Neural progenitor cell (in vitro differentiated cells): ENCODE data around the gene TPD52L1.

Experiments
- EZH2 ChIP-seq: fragments of 200-600 bp; sonication (generic); IDR thresholded peaks from 2 replicates; pipeline ENCODE4 v1.6.1; 2017; ENCODE audit warnings: antibody characterized with exemption, mild to moderate bottlenecking, moderate library complexity
- EZH2phosphoT487 ChIP-seq: fragments of 200-600 bp; sonication (generic); IDR thresholded peaks from 2 replicates; pipeline ENCODE4 v1.6.1; 2017; ENCODE audit warnings: antibody characterized with exemption
- TF ChIP-seq, protein P1 (sequence below): fragments of 200-600 bp; sonication (generic); IDR thresholded peaks from 2 replicates; pipeline ENCODE4 v1.5.1; 2017; ENCODE audit warnings: antibody characterized with exemption, mild to moderate bottlenecking

DNA sequence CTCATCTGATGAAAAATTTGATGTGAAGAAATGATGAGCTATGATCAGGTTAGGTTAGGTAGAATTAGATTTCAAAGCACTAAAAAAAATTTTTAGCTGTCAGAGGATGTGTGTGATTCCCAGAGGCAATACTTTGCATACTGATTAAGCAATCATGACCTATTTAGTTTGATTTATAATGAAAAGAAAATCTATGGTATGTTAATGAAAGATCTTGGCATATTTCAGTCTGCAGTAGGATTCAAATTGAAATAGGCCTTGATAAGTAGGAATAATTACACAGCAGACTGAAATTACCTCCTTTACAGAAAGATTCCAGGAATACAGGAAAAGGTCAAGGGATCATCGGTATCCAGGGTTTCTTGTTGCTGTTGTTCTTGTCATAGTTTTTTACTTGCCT lies 78.9 kb downstream of the TPD52L1 start:
- TF ChIP-seq, protein P1, sequence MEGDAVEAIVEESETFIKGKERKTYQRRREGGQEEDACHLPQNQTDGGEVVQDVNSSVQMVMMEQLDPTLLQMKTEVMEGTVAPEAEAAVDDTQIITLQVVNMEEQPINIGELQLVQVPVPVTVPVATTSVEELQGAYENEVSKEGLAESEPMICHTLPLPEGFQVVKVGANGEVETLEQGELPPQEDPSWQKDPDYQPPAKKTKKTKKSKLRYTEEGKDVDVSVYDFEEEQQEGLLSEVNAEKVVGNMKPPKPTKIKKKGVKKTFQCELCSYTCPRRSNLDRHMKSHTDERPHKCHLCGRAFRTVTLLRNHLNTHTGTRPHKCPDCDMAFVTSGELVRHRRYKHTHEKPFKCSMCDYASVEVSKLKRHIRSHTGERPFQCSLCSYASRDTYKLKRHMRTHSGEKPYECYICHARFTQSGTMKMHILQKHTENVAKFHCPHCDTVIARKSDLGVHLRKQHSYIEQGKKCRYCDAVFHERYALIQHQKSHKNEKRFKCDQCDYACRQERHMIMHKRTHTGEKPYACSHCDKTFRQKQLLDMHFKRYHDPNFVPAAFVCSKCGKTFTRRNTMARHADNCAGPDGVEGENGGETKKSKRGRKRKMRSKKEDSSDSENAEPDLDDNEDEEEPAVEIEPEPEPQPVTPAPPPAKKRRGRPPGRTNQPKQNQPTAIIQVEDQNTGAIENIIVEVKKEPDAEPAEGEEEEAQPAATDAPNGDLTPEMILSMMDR: no peak
- TF ChIP-seq EZH2phosphoT487 (no peak), EZH2 (no peak)
